Activated CD4-positive, alpha-beta T cell treated with anti-CD3 and anti-CD28 coated beads for 36 hours (primary cell): ENCODE results near the gene TTLL3. TPM values are rescaled to one million over a fixed set of nuclear protein-coding genes. Genes with fewer than 3 reads are reported as not detected.

Experiments
- ATAC-seq: fragments of 200-7000 bp; cut with Tn5 transposase; one replicate; pipeline ENCODE4 v1.10.0; 2021; ENCODE audit warnings: mild to moderate bottlenecking, moderate library complexity
- CTCF ChIA-PET: fragments of 350-600 bp; sonication (Branson Sonifier 250); formaldehyde crosslinking; loops from one replicate; lab custom pipeline; 2021; ENCODE audit warnings: antibody characterized with exemption; lab: Charles Lee
- POLR2A ChIA-PET: fragments of 350-600 bp; sonication (Branson Sonifier 250); formaldehyde crosslinking; loops from one replicate; lab custom pipeline; 2021; ENCODE audit warnings: antibody characterized with exemption, inconsistent platforms; lab: Charles Lee
- DNase-seq: peaks from one replicate; pipeline ENCODE4 v3.0.0-alpha.2; 2020
- H3K27ac Mint-ChIP-seq: one replicate; pipeline ENCODE4 v1.8.0; 2021; ENCODE audit warnings: mixed read lengths
- H3K27me3 Mint-ChIP-seq: one replicate; pipeline ENCODE4 v1.8.0; 2021; ENCODE audit warnings: mixed read lengths
- H3K36me3 Mint-ChIP-seq: one replicate; pipeline ENCODE4 v1.8.0; 2021; ENCODE audit warnings: low read depth, mixed read lengths
- H3K4me1 Mint-ChIP-seq: one replicate; pipeline ENCODE4 v1.8.0; 2021; ENCODE audit warnings: mixed read lengths
- H3K4me3 Mint-ChIP-seq: one replicate; pipeline ENCODE4 v1.8.0; 2021; ENCODE audit warnings: mild to moderate bottlenecking, moderate library complexity, mixed read lengths
- H3K9me3 Mint-ChIP-seq: one replicate; pipeline ENCODE4 v1.8.0; 2021; ENCODE audit warnings: low read depth, mixed read lengths
- intact Hi-C, 2 experiments: fragments of 100-400 bp; cut with DNase I in 1 of 2; cut with micrococcal nuclease in 1 of 2; formaldehyde crosslinking; loops; one replicate each; pipeline versions ENCODE4 v1.14.2 to v1.15.1; 2022 to 2024; cut with DNase I, micrococcal nuclease
- total RNA-seq, 2 experiments: library from RNA; stranded (reverse); gene quantifications; one replicate each; pipeline ENCODE4 v1.2.3, GENCODE V29; 2021

Gene TTLL3
- total RNA-seq, 2 experiments from 2014 or later, result 47.5 to 49.8 TPM

DNA sequence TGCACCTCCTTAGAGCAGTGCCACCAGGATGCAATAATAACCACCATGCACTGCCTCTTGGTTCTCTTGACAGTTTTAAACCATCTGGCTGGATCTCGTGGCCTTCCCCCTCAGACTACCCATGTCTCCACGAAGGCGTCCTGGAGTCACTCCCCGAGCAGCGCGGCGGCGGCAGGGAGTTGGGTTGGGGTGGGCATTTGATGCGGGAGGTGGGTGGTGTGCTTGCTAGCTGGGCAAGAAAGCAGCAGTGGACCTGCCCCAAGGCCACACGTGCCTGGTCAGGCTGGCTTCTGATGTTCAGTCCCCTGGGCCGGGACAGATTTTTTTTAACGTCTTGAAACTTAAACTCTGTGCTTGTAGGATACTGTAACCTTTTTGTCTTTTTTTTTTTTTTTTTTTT, 3.9 kb upstream of the TTLL3 start:
- ATAC-seq (no peak), DNase-seq (no peak)
- no peaks in the 10 kb centered on the region for H3K9me3 Mint-ChIP-seq
- no peak overlapping the region for H3K4me3 Mint-ChIP-seq
- no peaks in the 10 kb centered on the region for H3K27me3 Mint-ChIP-seq
- peaks cover 72% of the 10 kb centered on the region for H3K36me3 Mint-ChIP-seq
- peaks cover 34% of the 10 kb centered on the region for H3K4me1 Mint-ChIP-seq
- ChIA-PET POLR2A (no interaction called here), CTCF (interaction anchor here (1.1 to 1.2 kb wide), 2 partner anchors 21 to 34 kb away, joined by 3 to 4 read pairs; no protein-coding TSS in a partner anchor)
- H3K27ac Mint-ChIP-seq, result no peak overlapping the region
- intact Hi-C loops, result no loop called here

DNA sequence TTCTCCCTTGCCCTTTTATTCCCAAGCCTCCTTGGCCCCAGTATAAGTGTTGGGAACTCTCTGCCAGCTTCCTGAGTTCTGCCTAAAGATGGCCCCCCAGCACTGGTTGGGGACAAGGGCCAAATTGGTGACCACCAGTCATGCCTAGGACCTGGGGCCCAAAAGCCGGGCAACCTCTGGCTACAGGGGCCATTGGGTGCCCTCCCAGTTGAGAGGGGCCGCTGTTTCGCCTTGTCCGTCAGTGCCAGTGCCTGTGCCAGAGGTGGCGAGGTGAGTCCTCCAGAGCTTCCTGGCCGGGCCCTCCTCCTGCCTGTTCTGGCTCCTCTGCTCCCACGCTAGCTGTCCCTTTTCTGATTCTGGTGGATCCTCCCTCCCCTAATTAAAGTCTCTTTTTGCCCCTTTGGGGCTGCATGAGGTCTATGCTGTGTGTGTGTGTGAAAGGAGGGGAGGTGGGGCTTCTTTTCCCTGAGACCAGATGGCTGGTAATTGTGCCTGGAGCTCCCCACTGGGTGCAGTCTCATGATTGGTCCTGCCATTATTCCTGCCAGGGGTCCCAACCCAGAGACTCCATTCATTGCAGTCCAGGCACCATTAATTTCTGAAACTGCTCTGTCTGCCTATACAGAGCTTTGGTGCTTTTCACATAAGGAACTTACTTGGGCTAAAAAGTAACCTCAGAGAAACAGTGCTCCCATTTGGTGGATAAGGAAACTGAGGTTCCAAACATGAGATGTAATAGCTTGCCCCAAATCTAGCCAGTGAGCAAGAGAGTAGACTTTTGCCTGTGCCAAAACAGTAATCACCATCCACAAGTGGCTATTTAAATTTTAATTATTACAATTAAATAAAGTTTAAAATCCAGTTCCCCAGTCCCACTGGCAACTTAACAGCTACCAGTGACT, 3.1 kb upstream of the TTLL3 start:
- Mint-ChIP-seq H3K9me3 (no peaks in the 10 kb centered on the region), H3K27ac (no peak overlapping the region)
- intact Hi-C loops, result no loop called here

DNA sequence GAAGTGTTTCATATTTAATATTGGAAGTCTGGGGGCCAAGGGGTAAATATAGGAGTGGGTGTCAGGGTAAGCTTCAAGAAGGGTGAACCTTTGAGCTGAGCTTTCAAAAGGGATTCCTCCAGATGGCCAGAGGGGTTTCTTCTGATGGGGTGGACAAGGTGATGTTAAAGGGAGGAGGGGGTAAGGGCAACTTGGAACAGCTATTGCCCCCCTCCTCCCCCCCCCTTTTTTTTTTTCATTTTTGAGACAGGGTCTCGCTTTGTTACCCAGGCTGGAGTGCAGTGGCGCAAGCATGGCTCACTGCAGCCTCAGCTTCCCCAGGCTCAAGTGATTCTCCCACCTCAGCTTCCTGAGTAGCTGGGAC, 2.1 kb upstream of the TTLL3 start:
- ChIA-PET POLR2A (interaction anchor here (2.1 kb wide), 1 partner anchor 15 kb away, joined by 5 read pairs; the partner anchor contains the start of gene ARPC4), CTCF (interaction anchor here (0.5 to 1.6 kb wide), 10 partner anchors 8 to 221 kb away, joined by 3 to 5 read pairs (median 4); no protein-coding TSS in a partner anchor)
- Mint-ChIP-seq H3K4me1 (peaks cover 37% of the 10 kb centered on the region), H3K36me3 (peaks cover 73% of the 10 kb centered on the region), H3K27ac (peak overlapping the region; percentile 94), H3K4me3 (no peak overlapping the region), H3K9me3 (no peaks in the 10 kb centered on the region), H3K27me3 (no peaks in the 10 kb centered on the region)
- ATAC-seq (no peak), DNase-seq (no peak)
- intact Hi-C loops, result loop anchor here in 1 of 2 experiments (1.0 kb wide), 1 partner anchor 15 kb away; the partner anchor contains the start of gene ARPC4

More for the DNA sequence above, 3.1 kb upstream of the TTLL3 start:
- POLR2A ChIA-PET, result no interaction called here
- Mint-ChIP-seq H3K36me3 (peaks cover 73% of the 10 kb centered on the region), H3K27me3 (no peaks in the 10 kb centered on the region), H3K4me3 (no peak overlapping the region), H3K4me1 (peaks cover 37% of the 10 kb centered on the region)
- no peak for DNase-seq
- CTCF ChIA-PET, result interaction anchor here (0.6 to 1.1 kb wide), 5 partner anchors 21 to 71 kb away, joined by 3 to 4 read pairs (median 3); no protein-coding TSS in a partner anchor
- no peak for ATAC-seq

DNA sequence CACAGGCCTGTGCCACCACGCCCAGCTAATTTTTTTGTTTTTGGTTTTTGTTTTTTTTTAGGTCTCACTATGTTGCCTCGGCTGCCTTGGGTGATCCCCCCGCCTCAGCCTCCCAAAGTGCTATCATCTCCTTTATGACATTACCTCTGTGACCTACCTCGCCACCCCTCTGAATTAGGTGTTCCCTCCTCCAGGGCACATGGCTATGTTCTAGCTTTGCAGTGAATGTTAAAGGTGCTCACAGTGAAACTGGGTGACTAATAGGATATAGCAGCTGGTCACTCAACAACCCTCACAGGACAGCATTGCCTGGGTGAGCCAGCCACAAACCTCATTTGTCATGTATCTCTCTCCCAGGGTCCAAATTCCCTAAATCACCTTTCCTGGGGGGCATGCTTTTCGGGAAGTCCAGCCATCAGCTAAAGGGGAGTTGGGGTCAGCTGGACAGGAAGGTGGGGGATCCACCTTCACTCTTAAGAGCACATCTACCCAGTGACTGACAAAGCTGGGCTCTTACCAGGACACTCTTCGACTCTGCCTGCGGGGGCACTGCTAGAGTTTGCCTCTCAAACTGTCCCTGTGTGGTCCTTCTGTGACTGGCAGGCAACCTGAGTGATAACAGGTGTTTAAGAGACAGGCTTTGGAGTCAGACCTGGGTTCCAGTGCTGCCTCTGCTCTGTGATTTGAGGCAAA, 1.6 kb upstream of the TTLL3 start:
- ATAC-seq (peak; percentile 80), DNase-seq (peak; percentile 78)
- Mint-ChIP-seq H3K9me3 (no peaks in the 10 kb centered on the region), H3K27me3 (no peaks in the 10 kb centered on the region), H3K36me3 (peaks cover 71% of the 10 kb centered on the region), H3K27ac (peak overlapping the region; percentile 94), H3K4me1 (peaks cover 34% of the 10 kb centered on the region), H3K4me3 (peak overlapping the region; percentile 75)
- intact Hi-C loops, result loop anchor here (1.0 kb wide), 1 partner anchor 15 kb away; the partner anchor contains the start of gene ARPC4 (in 2 of the 2)
- CTCF ChIA-PET, result interaction anchor here (0.5 to 1.9 kb wide), 12 partner anchors 9 to 221 kb away, joined by 3 to 6 read pairs (median 4); no protein-coding TSS in a partner anchor
- POLR2A ChIA-PET, result interaction anchor here (2.1 kb wide), 1 partner anchor 16 kb away, joined by 5 read pairs; the partner anchor contains the start of gene ARPC4

DNA sequence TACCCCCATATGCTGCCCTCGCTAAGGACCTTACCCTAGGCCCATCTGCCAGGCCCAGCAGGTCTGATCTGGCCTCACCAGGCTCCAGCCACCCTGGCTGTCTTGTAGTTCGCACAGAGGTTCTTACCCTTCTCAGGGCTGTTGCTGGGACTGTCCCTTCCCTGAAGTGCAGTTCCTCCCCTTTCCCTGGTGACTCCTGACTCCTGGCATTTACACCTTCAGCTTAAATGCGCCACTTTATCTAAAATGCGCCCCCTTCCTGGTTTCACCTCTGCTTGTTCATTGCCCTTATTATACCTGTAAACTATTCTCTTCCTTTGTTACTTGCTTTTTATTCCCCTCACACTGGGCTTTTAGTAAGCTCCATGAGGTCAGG, 835 bp upstream of the TTLL3 start:
- ChIA-PET CTCF (interaction anchor here (0.7 to 1.9 kb wide), 7 partner anchors 16 to 446 kb away, joined by 3 to 8 read pairs (median 4); partner anchors contain the start of gene ARPC4), POLR2A (interaction anchor here (1.1 to 2.1 kb wide), 2 partner anchors 16 to 137 kb away, joined by 3 to 5 read pairs; partner anchors contain the start of gene ARPC4)
- Mint-ChIP-seq H3K4me1 (peaks cover 34% of the 10 kb centered on the region), H3K27ac (peak overlapping the region; percentile 94), H3K4me3 (peak overlapping the region; percentile 75), H3K27me3 (no peaks in the 10 kb centered on the region), H3K9me3 (no peaks in the 10 kb centered on the region), H3K36me3 (peaks cover 64% of the 10 kb centered on the region)
- DNase-seq (peak; percentile 42), ATAC-seq (peak; percentile 45)
- intact Hi-C loops, result loop anchor here in 1 of 2 experiments (1.0 kb wide), 1 partner anchor 16 kb away; the partner anchor contains the start of gene ARPC4

DNA sequence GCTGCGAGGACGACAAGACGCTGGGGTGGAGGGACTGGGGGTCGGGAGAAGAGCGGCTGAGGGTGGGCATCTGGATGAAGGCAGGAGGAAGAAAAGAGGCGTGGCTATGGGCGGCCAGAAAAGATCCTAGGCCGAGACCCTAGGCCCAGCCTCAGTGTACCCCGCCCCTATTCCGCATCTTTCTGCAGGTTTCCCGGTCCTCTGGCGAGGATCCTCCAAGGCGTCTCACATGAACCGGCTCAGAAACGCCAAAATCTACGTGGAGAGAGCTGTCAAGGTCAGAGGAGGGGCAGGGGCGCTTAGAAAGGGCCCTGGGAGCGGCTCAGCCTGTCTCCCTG, 340 bp downstream of the TTLL3 start:
- Mint-ChIP-seq H3K4me3 (peak overlapping the region; percentile 75), H3K9me3 (no peaks in the 10 kb centered on the region), H3K27ac (no peak overlapping the region), H3K4me1 (peaks cover 34% of the 10 kb centered on the region), H3K27me3 (no peaks in the 10 kb centered on the region), H3K36me3 (peaks cover 52% of the 10 kb centered on the region)
- ATAC-seq, result no peak
- ChIA-PET POLR2A (interaction anchor here (1.1 kb wide), 1 partner anchor 136 kb away, joined by 3 read pairs; no protein-coding TSS in a partner anchor), CTCF (no interaction called here)
- intact Hi-C loops, result no loop called here
- no peak for DNase-seq

DNA sequence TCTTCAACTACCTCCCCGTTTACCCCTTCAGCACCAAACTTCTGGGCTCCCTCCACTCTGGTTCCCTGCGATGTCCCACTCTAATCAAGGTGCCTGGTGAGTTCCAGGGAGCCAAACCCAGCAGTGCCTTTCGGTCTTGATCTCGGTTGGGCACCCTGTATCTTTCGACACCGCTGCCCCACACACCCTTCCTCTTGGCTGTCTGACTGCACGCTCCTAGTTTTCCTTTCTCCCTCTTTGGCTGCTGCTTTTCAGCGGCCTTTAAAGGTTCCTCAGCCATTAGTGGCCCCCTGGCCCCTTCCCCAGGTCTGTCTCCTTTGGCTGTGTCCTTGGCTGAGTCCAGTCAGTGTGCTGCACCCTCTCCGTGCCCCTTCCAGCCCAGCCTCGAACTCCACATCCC, 784 bp downstream of the TTLL3 start:
- intact Hi-C loops, result no loop called here
- no peak for DNase-seq
- no peak for ATAC-seq
- Mint-ChIP-seq H3K36me3 (peaks cover 48% of the 10 kb centered on the region), H3K27ac (no peak overlapping the region), H3K4me3 (peak overlapping the region; percentile 75), H3K27me3 (no peaks in the 10 kb centered on the region), H3K9me3 (no peaks in the 10 kb centered on the region), H3K4me1 (peaks cover 34% of the 10 kb centered on the region)
- ChIA-PET POLR2A (no interaction called here), CTCF (no interaction called here)

DNA sequence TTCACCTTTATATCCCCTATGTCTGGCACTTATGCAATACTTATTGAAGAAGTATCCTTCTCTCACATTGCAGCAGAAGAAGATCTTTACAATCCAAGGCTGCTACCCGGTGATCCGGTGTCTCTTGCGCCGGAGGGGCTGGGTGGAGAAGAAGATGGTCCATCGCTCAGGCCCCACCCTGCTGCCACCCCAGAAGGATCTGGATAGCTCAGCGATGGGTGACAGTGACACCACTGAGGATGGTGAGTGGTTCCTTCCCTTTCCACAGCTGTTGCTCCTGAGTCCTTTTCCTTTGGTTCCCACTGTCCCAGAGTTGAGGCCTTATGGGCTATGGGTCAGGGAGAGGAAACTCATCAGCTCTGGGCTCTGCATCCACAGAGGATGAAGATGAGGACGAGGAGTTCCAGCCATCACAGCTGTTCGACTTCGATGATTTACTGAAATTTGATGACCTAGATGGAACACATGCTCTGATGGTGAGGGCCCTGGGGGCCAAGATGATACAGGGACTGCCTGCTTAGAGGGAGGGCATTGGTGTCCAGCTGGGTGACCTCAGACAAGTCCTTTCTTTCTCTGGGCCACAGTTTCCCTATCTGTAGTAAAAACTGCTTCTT, 2.9 kb downstream of the TTLL3 start:
- DNase-seq, result no peak
- peaks cover 34% of the 10 kb centered on the region for H3K36me3 Mint-ChIP-seq
- H3K4me1 Mint-ChIP-seq, result peaks cover 24% of the 10 kb centered on the region
- no peaks in the 10 kb centered on the region for H3K27me3 Mint-ChIP-seq
- POLR2A ChIA-PET, result interaction anchor here (0.7 kb wide), 1 partner anchor 76 kb away, joined by 5 read pairs; no protein-coding TSS in a partner anchor
- intact Hi-C loops, result no loop called here
- H3K4me3 Mint-ChIP-seq, result no peak overlapping the region
- ATAC-seq, result no peak
- no peak overlapping the region for H3K27ac Mint-ChIP-seq
- H3K9me3 Mint-ChIP-seq, result no peaks in the 10 kb centered on the region
- CTCF ChIA-PET, result interaction anchor here (0.6 to 1.2 kb wide), 3 partner anchors 58 to 1824 kb away, joined by 3 to 4 read pairs (median 4); no protein-coding TSS in a partner anchor

DNA sequence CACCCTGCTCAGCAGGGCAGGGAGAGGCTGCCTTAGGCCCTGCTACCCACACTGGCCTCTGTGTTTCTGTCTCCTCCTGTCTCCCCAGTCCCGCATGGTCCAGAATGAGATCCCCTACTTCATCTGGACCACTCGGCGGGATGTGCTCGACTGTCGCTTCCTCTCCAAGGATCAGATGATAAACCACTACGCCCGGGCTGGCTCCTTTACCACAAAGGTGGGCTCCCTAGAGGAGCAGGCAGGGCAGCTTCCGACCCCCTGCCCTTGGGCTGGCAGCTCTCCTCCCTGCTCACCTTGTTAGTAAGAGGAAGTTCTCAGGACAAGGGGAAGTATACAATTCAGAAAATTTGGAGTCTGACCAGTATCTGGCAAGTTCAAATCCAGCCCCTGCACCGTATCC, 5.9 kb downstream of the TTLL3 start:
- Mint-ChIP-seq H3K27ac (no peak overlapping the region), H3K27me3 (no peaks in the 10 kb centered on the region), H3K4me3 (no peak overlapping the region), H3K9me3 (no peaks in the 10 kb centered on the region), H3K4me1 (peaks cover 4% of the 10 kb centered on the region), H3K36me3 (peaks cover 17% of the 10 kb centered on the region)
- ChIA-PET CTCF (interaction anchor here (1.3 kb wide), 1 partner anchor 11 kb away, joined by 4 read pairs; no protein-coding TSS in a partner anchor), POLR2A (no interaction called here)
- no peak for DNase-seq
- intact Hi-C loops, result no loop called here
- no peak for ATAC-seq

DNA sequence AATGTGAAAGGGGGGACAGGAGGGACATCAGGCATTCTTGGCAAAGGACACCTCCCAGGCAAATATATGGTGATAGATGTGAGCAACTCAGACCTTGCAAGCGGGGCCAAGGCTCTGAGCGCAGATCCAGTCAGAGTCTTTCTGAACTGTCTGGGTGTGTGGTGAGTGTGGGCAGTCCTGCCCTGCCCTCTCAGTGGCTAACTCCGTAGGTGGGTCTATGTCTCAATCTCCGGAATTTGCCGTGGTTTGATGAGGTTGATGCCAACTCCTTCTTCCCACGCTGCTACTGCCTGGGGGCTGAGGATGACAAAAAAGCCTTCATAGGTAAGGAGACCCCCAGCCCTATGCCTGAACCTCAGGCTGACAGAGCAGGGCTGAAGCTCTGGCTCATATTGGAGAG, 7.4 kb downstream of the TTLL3 start:
- ChIA-PET CTCF (no interaction called here), POLR2A (no interaction called here)
- ATAC-seq (no peak), DNase-seq (no peak)
- peaks cover 10% of the 10 kb centered on the region for H3K36me3 Mint-ChIP-seq
- no peaks in the 10 kb centered on the region for H3K4me1 Mint-ChIP-seq
- H3K27ac Mint-ChIP-seq, result no peak overlapping the region
- no peaks in the 10 kb centered on the region for H3K9me3 Mint-ChIP-seq
- intact Hi-C loops, result no loop called here
- H3K27me3 Mint-ChIP-seq, result no peaks in the 10 kb centered on the region
- H3K4me3 Mint-ChIP-seq, result no peak overlapping the region
